OCI-LY7 (cell line): ENCODE data around the gene ITPRIP. TPM values are rescaled to one million over a fixed set of nuclear protein-coding genes. Genes with fewer than 3 reads are reported as not detected.

ENCODE experiments used
- BruUV-seq: library from RNA; stranded (reverse); fragments of 400-500 nt; replicated peaks from 2 replicates; lab custom pipeline; 2021; lab: Mats Ljungman, UMichigan
- CTCF ChIA-PET: fragments of 300-600 bp; sonication (Branson Sonifier 250); formaldehyde crosslinking; loops from one replicate; lab custom pipeline; 2022; ENCODE audit warnings: antibody characterized with exemption; ENCODE audit not compliant: unreplicated experiment; lab: Charles Lee
- POLR2A ChIA-PET: fragments of 300-600 bp; sonication (Branson Sonifier 250); formaldehyde crosslinking; loops from one replicate; lab custom pipeline; 2022; ENCODE audit warnings: antibody characterized with exemption; lab: Charles Lee
- DNase-seq: peaks from one replicate; pipeline ENCODE4 v3.0.0-alpha.2; 2015; ENCODE audit warnings: low spot score
- H2AFZ ChIP-seq: fragments of 200-600 bp; sonication (generic), shearing (Covaris generic); 2 replicates; pipeline ENCODE4 v1.6.1; 2014; ENCODE audit warnings: mild to moderate bottlenecking, antibody characterized with exemption, low read length, moderate library complexity
- H3K27ac ChIP-seq: fragments of 200-600 bp; sonication (generic); 2 replicates; pipeline ENCODE4 v1.5.1; 2014; ENCODE audit warnings: mixed run types, low read depth, mild to moderate bottlenecking, moderate library complexity, low read length, inconsistent platforms; ENCODE audit not compliant: poor library complexity, severe bottlenecking
- H3K36me3 ChIP-seq: fragments of 200-600 bp; sonication (generic); 2 replicates; pipeline ENCODE4 v1.6.1; 2014; ENCODE audit warnings: mild to moderate bottlenecking, antibody characterized with exemption, low read length, moderate library complexity, mixed read lengths; ENCODE audit not compliant: insufficient read depth
- H3K4me1 ChIP-seq: fragments of 200-600 bp; sonication (generic); 2 replicates; pipeline ENCODE4 v1.5.1; 2014; ENCODE audit warnings: mild to moderate bottlenecking, low read length; ENCODE audit not compliant: insufficient read depth, poor library complexity, severe bottlenecking
- H3K4me2 ChIP-seq: fragments of 200-600 bp; sonication (generic); 2 replicates; pipeline ENCODE4 v1.6.1; 2014; ENCODE audit warnings: mild to moderate bottlenecking, low read length
- H3K4me3 ChIP-seq: fragments of 200-600 bp; sonication (generic); 2 replicates; pipeline ENCODE4 v1.5.1; 2014; ENCODE audit warnings: mild to moderate bottlenecking, low read depth, low read length; ENCODE audit not compliant: poor library complexity, severe bottlenecking
- H3K79me2 ChIP-seq: fragments of 200-600 bp; sonication (generic); 2 replicates; pipeline ENCODE4 v1.6.1; 2016; ENCODE audit warnings: low read depth, mild to moderate bottlenecking, low read length, moderate library complexity, mixed read lengths; ENCODE audit not compliant: insufficient read depth
- H3K9me2 ChIP-seq: fragments of 200-600 bp; sonication (generic); 2 replicates; pipeline ENCODE4 v1.6.1; 2016; ENCODE audit warnings: mild to moderate bottlenecking, low read length, mixed read lengths; ENCODE audit not compliant: insufficient read depth
- H3K9me3 ChIP-seq: fragments of 200-600 bp; sonication (generic); 2 replicates; pipeline ENCODE4 v1.6.1; 2014; ENCODE audit warnings: mild to moderate bottlenecking, mixed run types, low read length, mixed read lengths
- H4K20me1 ChIP-seq: fragments of 200-600 bp; sonication (generic); 2 replicates; pipeline ENCODE4 v1.6.1; 2014; ENCODE audit warnings: mild to moderate bottlenecking, antibody characterized with exemption, low read length, moderate library complexity, mixed read lengths; ENCODE audit not compliant: insufficient read depth
- EZH2phosphoT487 ChIP-seq: fragments of 200-600 bp; sonication (generic); IDR thresholded peaks from 2 replicates; pipeline ENCODE4 v1.6.1; 2018; ENCODE audit warnings: low read depth, borderline replicate concordance, mild to moderate bottlenecking, mixed run types, antibody characterized with exemption, low read length, moderate library complexity, mixed read lengths
- intact Hi-C: fragments of 100-400 bp; cut with micrococcal nuclease; formaldehyde crosslinking; loops from one replicate; pipeline ENCODE4 v1.10.0; 2022; ENCODE audit not compliant: unreplicated experiment
- total RNA-seq, 2 experiments: library from RNA; depleted of rRNA in 1 of 2; stranded (reverse); fragments of >200 nt in 1 of 2; shearing (Covaris generic) in 1 of 2; gene quantifications; 2 replicates each; pipeline ENCODE4 v1.2.3, GENCODE V29; 2014 to 2022
- TF ChIP-seq, protein P1 (sequence below): fragments of 200-600 bp; sonication (generic); conservative IDR thresholded peaks from 2 replicates; pipeline ENCODE4 v1.5.1; 2014; ENCODE audit warnings: mild to moderate bottlenecking, antibody characterized with exemption, low read length, moderate library complexity, mixed read lengths

The ITPRIP gene
- total RNA-seq, 2 experiments from 2014 or later, result 6.0 to 18.0 TPM

DNA sequence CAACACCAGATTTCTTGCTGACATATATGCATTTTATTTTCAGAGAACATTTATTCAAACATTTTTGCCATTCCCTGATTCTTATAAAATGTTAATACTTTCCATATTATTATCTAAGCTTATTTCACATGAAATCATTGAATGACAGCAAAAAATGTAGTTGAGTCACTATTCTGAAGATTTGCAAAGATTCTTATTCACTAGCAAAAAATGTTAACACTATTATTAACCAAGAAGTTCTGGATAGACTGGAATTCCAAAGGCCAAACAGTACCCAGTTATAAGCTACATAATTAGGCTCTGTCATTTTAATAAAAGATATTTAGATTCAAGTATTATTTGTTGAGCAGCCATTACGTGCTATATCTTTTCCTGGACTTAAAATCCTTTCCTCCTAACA, 65.0 kb downstream of the ITPRIP start:
- H3K79me2 ChIP-seq, result peaks cover 4% of the 10 kb centered on the region
- no peak for DNase-seq
- no peaks in the 10 kb centered on the region; the same call in 1 of the 2 replicates for H4K20me1 ChIP-seq
- no peak overlapping the region for H2AFZ ChIP-seq
- CTCF ChIA-PET, result interaction anchor here (0.6 to 1.5 kb wide), 4 partner anchors 19 to 503 kb away, joined by 3 to 4 read pairs (median 4); no protein-coding TSS in a partner anchor
- H3K27ac ChIP-seq, result no peak overlapping the region
- no peaks in the 10 kb centered on the region for H3K9me3 ChIP-seq
- H3K4me2 ChIP-seq, result no peak overlapping the region
- no peak overlapping the region for H3K4me3 ChIP-seq
- peaks cover 6% of the 10 kb centered on the region for H3K4me1 ChIP-seq
- POLR2A ChIA-PET, result interaction anchor here (0.7 to 2.3 kb wide), 5 partner anchors 12 to 149 kb away, joined by 3 to 8 read pairs (median 4); no protein-coding TSS in a partner anchor
- intact Hi-C loops, result no loop called here
- no peaks in the 10 kb centered on the region for H3K9me2 ChIP-seq
- H3K36me3 ChIP-seq, result no peaks in the 10 kb centered on the region
- no TSS peak for BruUV-seq
- no peak for TF ChIP-seq EZH2phosphoT487
- TF ChIP-seq, protein P1, sequence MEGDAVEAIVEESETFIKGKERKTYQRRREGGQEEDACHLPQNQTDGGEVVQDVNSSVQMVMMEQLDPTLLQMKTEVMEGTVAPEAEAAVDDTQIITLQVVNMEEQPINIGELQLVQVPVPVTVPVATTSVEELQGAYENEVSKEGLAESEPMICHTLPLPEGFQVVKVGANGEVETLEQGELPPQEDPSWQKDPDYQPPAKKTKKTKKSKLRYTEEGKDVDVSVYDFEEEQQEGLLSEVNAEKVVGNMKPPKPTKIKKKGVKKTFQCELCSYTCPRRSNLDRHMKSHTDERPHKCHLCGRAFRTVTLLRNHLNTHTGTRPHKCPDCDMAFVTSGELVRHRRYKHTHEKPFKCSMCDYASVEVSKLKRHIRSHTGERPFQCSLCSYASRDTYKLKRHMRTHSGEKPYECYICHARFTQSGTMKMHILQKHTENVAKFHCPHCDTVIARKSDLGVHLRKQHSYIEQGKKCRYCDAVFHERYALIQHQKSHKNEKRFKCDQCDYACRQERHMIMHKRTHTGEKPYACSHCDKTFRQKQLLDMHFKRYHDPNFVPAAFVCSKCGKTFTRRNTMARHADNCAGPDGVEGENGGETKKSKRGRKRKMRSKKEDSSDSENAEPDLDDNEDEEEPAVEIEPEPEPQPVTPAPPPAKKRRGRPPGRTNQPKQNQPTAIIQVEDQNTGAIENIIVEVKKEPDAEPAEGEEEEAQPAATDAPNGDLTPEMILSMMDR, result no peak

DNA sequence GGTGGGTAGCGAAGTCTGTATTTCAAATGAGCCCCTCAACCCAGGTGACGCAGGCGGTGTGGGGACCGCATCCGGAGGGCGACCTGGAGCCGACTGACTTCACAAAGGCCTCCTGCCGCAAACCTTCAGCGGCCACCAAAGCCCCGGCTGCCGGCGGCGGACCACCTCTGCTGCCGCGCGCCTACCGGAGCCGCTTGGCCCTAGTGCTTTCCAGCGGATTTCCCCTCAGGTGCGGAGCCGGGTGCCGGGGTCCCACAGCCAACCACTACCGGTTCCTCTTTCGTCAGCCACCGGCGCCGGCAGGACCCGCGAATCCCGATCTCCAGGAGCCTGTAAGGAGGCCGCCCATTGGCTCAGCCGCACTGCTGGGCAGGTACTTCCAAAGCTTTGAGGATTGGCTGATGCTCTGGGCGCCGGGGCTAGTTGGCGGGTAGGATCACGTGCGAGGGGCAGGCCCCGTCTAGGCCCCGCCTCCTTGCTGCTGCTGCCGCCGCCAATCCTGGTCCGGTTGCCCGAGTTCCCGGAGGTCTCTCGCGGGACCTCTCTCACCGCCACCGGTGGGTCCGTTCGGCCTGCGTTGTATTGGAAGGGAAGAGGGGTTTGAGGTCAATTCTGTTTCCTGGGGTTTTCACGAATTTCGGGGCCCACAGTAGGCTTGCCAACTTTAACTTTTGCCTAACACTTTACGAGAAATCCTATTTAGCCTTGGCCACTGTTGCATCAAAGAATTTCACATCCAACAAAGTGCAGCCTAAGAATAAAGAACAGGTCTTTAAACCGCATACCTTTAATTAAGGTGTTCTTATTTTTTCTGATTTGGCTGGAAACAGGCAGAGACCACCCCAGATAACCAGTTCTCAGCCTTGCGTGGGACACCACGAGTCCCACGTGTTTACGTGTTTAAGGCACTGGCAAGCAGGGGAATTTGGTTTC, 69.3 kb downstream of the ITPRIP start, which contains the start of gene GSTO2:
Gene GSTO2 (plus strand): TSS at position 472 of the 933 bp plus-strand sequence. CDS start 5,732 bp downstream, outside the sequence.
- Histone ChIP-seq H3K4me3 (peak within 1 kb of the TSS; percentile 88), H2AFZ (peak within 1 kb of the TSS; percentile 97), H4K20me1 (peaks cover 19% of the 10 kb centered on the region; the same call in 1 of the 2 replicates), H3K4me2 (peak within 1 kb of the TSS; percentile 95), H3K9me3 (no peaks in the 10 kb centered on the region), H3K9me2 (no peaks in the 10 kb centered on the region), H3K4me1 (peaks cover 16% of the 10 kb centered on the region), H3K79me2 (peaks cover 47% of the 10 kb centered on the region), H3K27ac (peak within 1 kb of the TSS; percentile 47), H3K36me3 (peaks cover 34% of the 10 kb centered on the region)
- TF ChIP-seq EZH2phosphoT487, result no peak
- TF ChIP-seq, protein P1, result no peak
- peak; percentile 99 for DNase-seq
- BruUV-seq, result TSS peak; percentile 97
- ChIA-PET CTCF (interaction anchor here (0.6 to 1.6 kb wide), 2 partner anchors 23 to 102 kb away, joined by 3 to 6 read pairs; no protein-coding TSS in a partner anchor), POLR2A (interaction anchor here (0.6 to 1.7 kb wide), 7 partner anchors 10 to 1492 kb away, joined by 3 to 13 read pairs (median 6); partner anchors contain the start of gene SFR1)
- intact Hi-C loops, result loop anchor here (2.0 to 5.0 kb wide), 3 partner anchors 70 to 302 kb away; partner anchors contain the start of genes ITPRIP, SFR1 and SLK
